SH-SY5Y (cell line): Measurements from ENCODE around the gene KRT15.

ENCODE experiments used
- GATA2 ChIP-seq: IDR thresholded peaks from 2 replicates; pipeline ENCODE4 v1.6.1; 2011; ENCODE audit warnings: mild to moderate bottlenecking, low read depth, low read length
- GATA3 ChIP-seq: IDR thresholded peaks from 2 replicates; pipeline ENCODE4 v1.6.1; 2011; ENCODE audit warnings: low read depth, mild to moderate bottlenecking, low read length, moderate library complexity

- TF ChIP-seq GATA2 (peak; percentile 67), GATA3 (no peak)
Measured at GRCh38 chr17:41520821-41521521, 2.3 kb upstream of the KRT15 start.
